ENCODE results near the gene CLIC6. TPM values are rescaled to one million over a fixed set of nuclear protein-coding genes. Genes with fewer than 3 reads are reported as not detected.

The CLIC6 gene
- total and polyA plus RNA-seq, 2 donors from 2014 or later, result 2.1 to 10.1 TPM

DNA sequence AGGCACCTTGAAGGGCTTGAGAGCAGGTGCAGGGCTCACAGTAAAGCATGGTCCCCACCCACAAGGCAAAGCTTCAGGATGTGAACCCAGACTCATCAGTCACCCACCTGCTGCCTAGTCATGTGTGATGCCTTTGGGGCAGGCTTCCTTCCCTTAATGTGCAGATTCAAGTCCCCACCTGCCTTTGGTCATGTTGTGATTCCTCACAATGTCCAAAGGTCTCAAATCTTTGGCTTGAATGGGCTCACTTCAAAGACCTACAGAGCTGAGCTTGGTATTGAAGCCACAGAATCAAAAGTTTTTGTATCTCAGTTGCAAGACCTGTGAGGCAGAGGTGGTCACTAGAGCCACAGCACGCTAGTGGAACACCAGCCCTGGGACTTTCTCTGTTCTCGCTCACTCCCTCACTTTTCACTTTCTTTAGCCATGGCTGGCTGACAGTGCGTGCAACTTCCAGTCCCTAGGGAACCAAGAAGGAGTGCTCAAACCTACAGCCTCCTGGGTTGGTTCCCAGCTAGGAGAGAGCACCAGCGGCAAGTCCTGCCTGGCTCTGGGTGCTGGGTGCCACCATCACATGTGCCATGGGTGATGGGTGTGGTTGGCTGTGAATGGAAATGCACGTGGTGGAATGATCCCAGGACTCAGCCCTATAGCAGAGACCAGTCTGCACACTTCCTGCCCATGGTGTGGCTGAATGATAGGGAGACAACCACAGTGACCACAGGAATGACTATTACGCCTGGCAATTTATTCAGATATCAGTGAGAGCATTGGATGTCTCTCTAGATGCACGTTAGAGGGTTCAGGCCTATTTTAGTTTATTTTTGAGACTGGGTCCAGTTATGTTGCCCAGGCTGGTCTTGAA lies 26.4 kb upstream of the CLIC6 start:
- TF ChIP-seq CTCF (IDR thresholded peaks at IDR 0.05; ENCODE audit: borderline replicate concordance, extremely low read depth, insufficient read depth), result no peak
- Histone ChIP-seq H3K27me3 (ENCODE audit: control insufficient read depth, insufficient read depth, low read length) (no peaks in the 10 kb centered on the region), H3K36me3 (ENCODE audit: control insufficient read depth in 2 of 3, insufficient read depth in 3 of 3, low read length in 3 of 3) (no peaks in the 10 kb centered on the region), H3K4me3 (ENCODE audit: low read length in 3 of 3) (no peak overlapping the region), H3K4me1 (ENCODE audit: control insufficient read depth in 2 of 3, insufficient read depth in 2 of 3, low read depth in 1 of 3, low read length in 3 of 3) (no peaks in the 10 kb centered on the region), H3K9ac (ENCODE audit: low read length in 3 of 3) (no peak overlapping the region), H3K27ac (ENCODE audit: low read depth in 2 of 2, low read length in 2 of 2) (no peak overlapping the region), H3K9me3 (ENCODE audit: control insufficient read depth in 2 of 3, insufficient read depth in 1 of 3, low read length in 3 of 3) (no peaks in the 10 kb centered on the region)
- intact Hi-C loops (cut with DNase I), result no loop called here
- DNase-seq (no peak), FAIRE-seq (no peak)

GRCh38 chr21:34644825-34645224 lies 24.0 kb upstream of the CLIC6 start:
- peak in 3 of 5 donors; percentile 18 to 35 (median 20) for DNase-seq
- no peaks in the 10 kb centered on the region for H3K36me3 ChIP-seq (ENCODE audit: control insufficient read depth in 2 of 3, insufficient read depth in 3 of 3, low read length in 3 of 3)
- H3K27ac ChIP-seq (ENCODE audit: low read depth in 2 of 2, low read length in 2 of 2), result no peak overlapping the region
- no peaks in the 10 kb centered on the region for H3K9me3 ChIP-seq (ENCODE audit: control insufficient read depth in 2 of 3, insufficient read depth in 1 of 3, low read length in 3 of 3)
- no peaks in the 10 kb centered on the region for H3K27me3 ChIP-seq (ENCODE audit: control insufficient read depth, insufficient read depth, low read length)
- intact Hi-C loops (cut with DNase I), result no loop called here
- H3K9ac ChIP-seq (ENCODE audit: low read length in 3 of 3), result no peak overlapping the region
- H3K4me1 ChIP-seq (ENCODE audit: control insufficient read depth in 2 of 3, insufficient read depth in 2 of 3, low read depth in 1 of 3, low read length in 3 of 3), result no peaks in the 10 kb centered on the region
- TF ChIP-seq CTCF (IDR thresholded peaks at IDR 0.05; ENCODE audit: borderline replicate concordance, extremely low read depth, insufficient read depth), result no peak
- H3K4me3 ChIP-seq (ENCODE audit: low read length in 3 of 3), result no peak overlapping the region
- FAIRE-seq, result no peak

DNA sequence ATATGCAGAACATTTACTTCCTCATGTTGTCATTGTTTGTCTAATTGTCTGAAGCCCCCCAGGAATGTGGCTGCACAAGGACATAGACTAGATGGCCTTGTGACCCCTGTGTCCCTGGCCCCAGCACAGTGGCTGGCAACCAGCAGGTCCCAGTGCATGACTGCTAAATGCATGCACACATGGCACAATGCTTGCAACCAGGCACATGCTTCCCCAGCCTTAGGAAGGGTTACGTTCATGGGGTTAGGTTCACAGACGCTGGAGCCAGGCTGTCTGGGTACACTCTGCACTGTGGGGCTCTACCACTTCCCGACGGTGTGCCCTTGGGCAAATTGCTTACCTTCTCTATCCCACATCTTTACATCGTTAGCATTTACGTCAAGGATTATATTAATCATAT lies 21.2 kb upstream of the CLIC6 start:
- Histone ChIP-seq H3K9me3 (ENCODE audit: control insufficient read depth in 2 of 3, insufficient read depth in 1 of 3, low read length in 3 of 3) (peaks cover 0 to 12% (median 3%) of the 10 kb centered on the region in 3 donors), H3K4me1 (ENCODE audit: control insufficient read depth in 2 of 3, insufficient read depth in 2 of 3, low read depth in 1 of 3, low read length in 3 of 3) (no peaks in the 10 kb centered on the region), H3K9ac (ENCODE audit: low read length in 3 of 3) (no peak overlapping the region), H3K36me3 (ENCODE audit: control insufficient read depth in 2 of 3, insufficient read depth in 3 of 3, low read length in 3 of 3) (no peaks in the 10 kb centered on the region), H3K27me3 (ENCODE audit: control insufficient read depth, insufficient read depth, low read length) (no peaks in the 10 kb centered on the region), H3K4me3 (ENCODE audit: low read length in 3 of 3) (no peak overlapping the region), H3K27ac (ENCODE audit: low read depth in 2 of 2, low read length in 2 of 2) (no peak overlapping the region)
- DNase-seq (no peak), FAIRE-seq (no peak)
- intact Hi-C loops (cut with DNase I), result no loop called here
- no peak for TF ChIP-seq CTCF (IDR thresholded peaks at IDR 0.05; ENCODE audit: borderline replicate concordance, extremely low read depth, insufficient read depth)
